ENCODE measurements around the gene SOBP. TPM values are rescaled to one million over a fixed set of nuclear protein-coding genes. Genes with fewer than 3 reads are reported as not detected.

The SOBP gene
- total RNA-seq, 1 experiment from 2014 or later, result 0.22 TPM

GRCh38 chr6:107600936-107601335, 111.0 kb downstream of the SOBP start:
- Histone ChIP-seq H3F3A (ENCODE audit: insufficient read depth, low read depth) (no peaks in the 10 kb centered on the region), H3K4me1 (replicated peaks; ENCODE audit: insufficient read depth) (peaks cover 15% of the 10 kb centered on the region), H3K4me2 (peak overlapping the region; percentile 47), H3K79me2 (ENCODE audit: low read depth) (no peaks in the 10 kb centered on the region), H3K27ac (no peak overlapping the region), H3K4me3 (no peak overlapping the region), H3K36me3 (ENCODE audit: low read depth) (no peaks in the 10 kb centered on the region), H3K9me2 (ENCODE audit: insufficient read depth) (no peaks in the 10 kb centered on the region), H3K9me3 (ENCODE audit: insufficient read depth, low read depth) (no peaks in the 10 kb centered on the region), H2AFZ (no peak overlapping the region), H3K27me3 (ENCODE audit: insufficient read depth, low read depth) (no peaks in the 10 kb centered on the region), H4K20me1 (ENCODE audit: insufficient read depth) (no peaks in the 10 kb centered on the region)
- ChIA-PET POLR2A (ENCODE audit: unreplicated experiment) (interaction anchor here (0.7 kb wide), 2 partner anchors 353 to 1687 kb away, joined by 4 read pairs; no protein-coding TSS in a partner anchor), CTCF (no interaction called here)
- intact Hi-C loops (cut with micrococcal nuclease; ENCODE audit: unreplicated experiment), result no loop called here
- peak; percentile 62 to 67 for DNase-seq
- TF ChIP-seq CTCF (conservative IDR thresholded peaks at IDR 0.05) (no peak), EZH2 (IDR thresholded peaks at IDR 0.05; ENCODE audit: low read depth) (no peak)
- no TSS peak for BruUV-seq (replicated peaks)

GRCh38 chr6:107601406-107601805, 111.5 kb downstream of the SOBP start:
- DNase-seq, result no peak
- TF ChIP-seq EZH2 (IDR thresholded peaks at IDR 0.05; ENCODE audit: low read depth) (no peak), CTCF (conservative IDR thresholded peaks at IDR 0.05) (no peak)
- POLR2A ChIA-PET (ENCODE audit: unreplicated experiment), result interaction anchor here (0.7 kb wide), 2 partner anchors 354 to 1688 kb away, joined by 4 read pairs; no protein-coding TSS in a partner anchor
- no peaks in the 10 kb centered on the region for H3K9me3 ChIP-seq (ENCODE audit: insufficient read depth, low read depth)
- peak overlapping the region; percentile 47 for H3K4me2 ChIP-seq
- H3F3A ChIP-seq (ENCODE audit: insufficient read depth, low read depth), result no peaks in the 10 kb centered on the region
- BruUV-seq (replicated peaks), result no TSS peak
- intact Hi-C loops (cut with micrococcal nuclease; ENCODE audit: unreplicated experiment), result no loop called here
- CTCF ChIA-PET, result no interaction called here
- no peaks in the 10 kb centered on the region for H3K79me2 ChIP-seq (ENCODE audit: low read depth)
- H3K4me1 ChIP-seq (replicated peaks; ENCODE audit: insufficient read depth), result peaks cover 15% of the 10 kb centered on the region
- no peaks in the 10 kb centered on the region for H3K36me3 ChIP-seq (ENCODE audit: low read depth)
- no peaks in the 10 kb centered on the region for H3K9me2 ChIP-seq (ENCODE audit: insufficient read depth)
- H3K27me3 ChIP-seq (ENCODE audit: insufficient read depth, low read depth), result no peaks in the 10 kb centered on the region
- no peaks in the 10 kb centered on the region for H4K20me1 ChIP-seq (ENCODE audit: insufficient read depth)
- H3K27ac ChIP-seq, result no peak overlapping the region
- no peak overlapping the region for H2AFZ ChIP-seq
- H3K4me3 ChIP-seq, result no peak overlapping the region

GRCh38 chr6:107602321-107603005, 112.5 kb downstream of the SOBP start:
- H3K27me3 ChIP-seq (ENCODE audit: insufficient read depth, low read depth), result no peaks in the 10 kb centered on the region
- H3K4me2 ChIP-seq, result no peak overlapping the region
- H3K9me2 ChIP-seq (ENCODE audit: insufficient read depth), result no peaks in the 10 kb centered on the region
- no peaks in the 10 kb centered on the region for H3K9me3 ChIP-seq (ENCODE audit: insufficient read depth, low read depth)
- peaks cover 20% of the 10 kb centered on the region for H3K4me1 ChIP-seq (replicated peaks; ENCODE audit: insufficient read depth)
- no peaks in the 10 kb centered on the region for H4K20me1 ChIP-seq (ENCODE audit: insufficient read depth)
- H3K4me3 ChIP-seq, result no peak overlapping the region
- H3K27ac ChIP-seq, result no peak overlapping the region
- TF ChIP-seq CTCF (conservative IDR thresholded peaks at IDR 0.05) (no peak), EZH2 (IDR thresholded peaks at IDR 0.05; ENCODE audit: low read depth) (no peak)
- intact Hi-C loops (cut with micrococcal nuclease; ENCODE audit: unreplicated experiment), result no loop called here
- POLR2A ChIA-PET (ENCODE audit: unreplicated experiment), result interaction anchor here (0.6 kb wide), 1 partner anchor 695 kb away, joined by 20 read pairs; no protein-coding TSS in a partner anchor
- peak in 1 of 2 experiments; percentile 9 for DNase-seq
- no TSS peak for BruUV-seq (replicated peaks)
- CTCF ChIA-PET, result no interaction called here
- H3K36me3 ChIP-seq (ENCODE audit: low read depth), result no peaks in the 10 kb centered on the region
- no peak overlapping the region for H2AFZ ChIP-seq
- H3K79me2 ChIP-seq (ENCODE audit: low read depth), result no peaks in the 10 kb centered on the region
- 0 out of 2 replicates have a peak, but pooled peaks cover 5% of the 10 kb centered on the region for H3F3A ChIP-seq (ENCODE audit: insufficient read depth, low read depth)

Data from PC-9 (cell line).